VCaP (cell line): Measurements from ENCODE around the gene KAZN.

Source experiments
- H3K27ac ChIP-seq: fragments of 450-650 bp; 2 replicates; pipeline ENCODE4 v1.5.1; 2017
- TF ChIP-seq, protein P1 (sequence below): fragments of 450-650 bp; conservative IDR thresholded peaks from 2 replicates; pipeline ENCODE4 v1.5.1; 2017; ENCODE audit warnings: mild to moderate bottlenecking, moderate library complexity

The KAZN gene

DNA sequence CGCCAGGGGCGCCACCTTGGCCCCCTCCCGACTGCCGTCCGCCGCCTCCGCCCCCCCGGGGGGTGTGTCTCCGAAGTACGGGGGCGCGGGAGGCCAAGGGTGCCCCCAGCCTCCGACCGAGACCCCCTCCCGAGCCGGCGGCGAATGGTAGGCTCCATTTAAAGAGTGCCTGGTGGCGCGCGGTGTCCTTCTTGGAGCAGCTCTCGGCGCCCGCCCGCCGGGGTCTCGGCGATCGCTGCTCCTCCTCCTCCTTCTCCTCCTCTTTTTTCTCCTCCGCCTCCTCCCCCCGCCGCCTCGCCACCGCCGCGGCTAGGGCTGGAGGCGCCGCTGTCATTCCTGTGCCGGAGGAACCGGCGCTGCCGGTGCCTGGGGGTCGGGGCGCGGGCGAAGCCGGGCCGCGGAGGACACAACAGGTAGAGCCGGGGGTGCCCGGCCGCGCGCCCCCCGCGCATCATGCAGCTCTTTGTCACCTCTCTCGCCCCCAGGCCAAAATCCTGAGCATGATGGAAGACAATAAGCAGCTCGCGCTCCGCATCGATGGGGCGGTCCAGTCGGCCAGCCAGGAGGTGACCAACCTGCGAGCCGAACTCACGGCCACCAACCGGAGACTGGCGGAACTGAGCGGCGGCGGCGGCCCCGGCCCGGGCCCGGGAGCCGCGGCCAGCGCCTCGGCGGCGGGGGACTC is at the start of gene KAZN:
Gene KAZN, plus strand, starts transcription at position 188 of the 685 bp plus-strand sequence.
- TF ChIP-seq, protein P1, sequence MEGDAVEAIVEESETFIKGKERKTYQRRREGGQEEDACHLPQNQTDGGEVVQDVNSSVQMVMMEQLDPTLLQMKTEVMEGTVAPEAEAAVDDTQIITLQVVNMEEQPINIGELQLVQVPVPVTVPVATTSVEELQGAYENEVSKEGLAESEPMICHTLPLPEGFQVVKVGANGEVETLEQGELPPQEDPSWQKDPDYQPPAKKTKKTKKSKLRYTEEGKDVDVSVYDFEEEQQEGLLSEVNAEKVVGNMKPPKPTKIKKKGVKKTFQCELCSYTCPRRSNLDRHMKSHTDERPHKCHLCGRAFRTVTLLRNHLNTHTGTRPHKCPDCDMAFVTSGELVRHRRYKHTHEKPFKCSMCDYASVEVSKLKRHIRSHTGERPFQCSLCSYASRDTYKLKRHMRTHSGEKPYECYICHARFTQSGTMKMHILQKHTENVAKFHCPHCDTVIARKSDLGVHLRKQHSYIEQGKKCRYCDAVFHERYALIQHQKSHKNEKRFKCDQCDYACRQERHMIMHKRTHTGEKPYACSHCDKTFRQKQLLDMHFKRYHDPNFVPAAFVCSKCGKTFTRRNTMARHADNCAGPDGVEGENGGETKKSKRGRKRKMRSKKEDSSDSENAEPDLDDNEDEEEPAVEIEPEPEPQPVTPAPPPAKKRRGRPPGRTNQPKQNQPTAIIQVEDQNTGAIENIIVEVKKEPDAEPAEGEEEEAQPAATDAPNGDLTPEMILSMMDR = peak; percentile 53; the same call in 1 of the 2 replicates
- H3K27ac ChIP-seq = peak within 1 kb of the TSS; percentile 86

DNA sequence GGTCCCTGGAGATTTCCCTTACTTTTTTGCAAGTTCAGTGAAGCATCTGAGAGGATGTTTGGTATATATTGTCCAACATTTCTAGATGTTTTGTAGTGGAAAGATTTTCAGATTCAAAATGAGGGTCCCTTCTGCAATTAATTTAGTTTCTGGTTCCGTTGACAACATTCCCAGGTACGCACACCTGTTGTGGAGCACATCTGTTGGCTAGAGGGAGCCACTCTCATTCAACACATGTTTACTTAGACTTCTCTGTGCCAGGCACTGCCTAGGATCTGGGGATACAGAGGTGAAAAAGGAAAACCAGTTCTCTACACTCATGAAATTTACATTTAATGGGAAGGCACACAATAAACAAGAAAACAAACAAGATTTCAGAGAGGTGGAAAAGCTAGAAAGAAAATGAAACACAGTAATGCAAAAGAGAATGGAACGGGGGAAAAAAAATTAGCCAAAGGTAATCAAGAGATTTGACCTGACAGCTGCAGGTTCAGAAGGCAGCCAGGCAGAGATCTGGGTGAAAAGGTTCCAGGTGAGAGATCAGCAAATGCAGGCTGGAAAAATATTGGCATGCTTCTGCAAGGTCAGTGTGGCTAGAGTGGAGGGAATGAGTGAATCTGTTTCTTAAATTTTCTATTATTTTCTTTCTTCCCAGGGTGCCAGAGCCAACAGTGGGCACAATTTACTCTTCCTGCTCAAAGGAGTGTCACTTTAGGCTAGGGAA is 48.4 kb upstream of the KAZN start:
- TF ChIP-seq, protein P1 = peak; percentile 19; the same call in 1 of the 2 replicates

DNA sequence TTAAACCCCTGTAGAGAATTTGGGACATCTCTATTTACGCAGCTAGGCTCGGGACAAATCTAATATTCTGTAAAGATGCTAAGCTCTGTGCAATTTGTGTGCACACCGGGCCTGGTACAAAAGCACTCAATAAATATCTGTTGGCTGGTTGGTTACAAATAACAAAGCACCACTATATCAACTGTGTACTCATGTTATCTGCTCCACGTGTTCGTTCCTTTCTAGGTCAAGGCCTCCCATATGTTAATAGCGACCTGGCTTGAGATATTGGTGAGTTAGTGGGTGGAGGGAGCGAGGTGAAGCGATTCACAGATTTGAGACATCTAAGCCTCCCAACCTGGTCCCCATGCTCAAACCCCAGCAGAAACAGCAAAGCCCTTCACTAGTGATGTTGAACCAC is 47.1 kb upstream of the KAZN start:
- TF ChIP-seq, protein P1 = no peak
- H3K27ac ChIP-seq = no peak overlapping the region

More for the DNA sequence above, 48.4 kb upstream of the KAZN start:
- no peak overlapping the region for H3K27ac ChIP-seq

DNA sequence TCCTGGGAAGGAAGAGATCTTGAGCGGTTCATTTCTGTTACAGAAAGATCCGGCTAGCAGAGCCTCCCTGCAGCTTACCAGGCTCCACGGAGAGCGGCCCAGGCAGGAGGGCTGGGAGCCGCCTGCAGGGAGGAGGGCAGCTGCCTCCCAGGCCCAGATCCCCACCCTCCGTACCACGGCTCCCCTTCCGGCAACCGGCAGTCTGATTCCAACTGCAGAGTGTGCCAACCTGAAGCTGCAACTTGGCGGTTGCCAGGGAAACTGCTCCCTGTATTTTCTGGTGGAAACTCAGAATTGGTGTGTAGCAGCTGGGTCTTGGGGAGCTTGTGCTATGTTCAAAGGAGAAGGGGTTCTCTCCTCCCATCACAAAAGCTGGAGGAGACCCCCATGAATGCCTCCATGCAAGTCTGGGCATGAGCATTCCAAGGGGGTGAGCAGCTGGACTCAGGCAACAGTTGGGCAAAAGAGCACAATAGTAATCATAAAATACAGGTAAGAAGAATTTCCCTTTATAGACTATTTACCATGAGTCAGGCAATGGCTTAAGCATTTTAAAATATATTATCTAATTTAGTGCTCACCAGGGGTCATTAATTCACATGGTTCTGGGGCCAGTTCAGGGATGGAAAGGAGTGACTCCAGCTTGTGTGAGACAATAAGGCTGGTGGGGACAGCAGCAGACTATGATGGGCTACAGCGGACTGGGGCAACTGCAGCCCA is 46.1 kb upstream of the KAZN start:
- no peak overlapping the region for H3K27ac ChIP-seq
- TF ChIP-seq, protein P1 = no peak

DNA sequence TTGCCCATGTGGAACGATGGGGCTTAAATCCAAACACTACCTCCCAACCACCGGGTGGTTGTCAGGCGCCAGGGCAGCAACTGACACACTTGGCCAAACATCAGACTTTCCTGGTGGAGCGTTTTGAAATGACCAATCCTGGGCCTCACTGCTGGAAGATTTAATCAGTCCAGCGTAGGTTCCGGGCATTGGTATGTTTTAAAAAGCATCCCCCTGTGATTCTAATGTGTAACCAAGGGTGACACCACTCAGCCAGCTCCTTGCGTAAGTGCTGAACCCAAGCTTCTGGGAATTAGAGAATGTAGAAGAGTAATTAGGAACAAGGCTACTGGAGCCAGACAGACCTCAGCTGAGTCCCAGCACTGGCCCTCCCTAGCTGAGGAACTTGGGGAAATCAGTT is 44.8 kb upstream of the KAZN start:
- TF ChIP-seq, protein P1 = no peak
- no peak overlapping the region for H3K27ac ChIP-seq

DNA sequence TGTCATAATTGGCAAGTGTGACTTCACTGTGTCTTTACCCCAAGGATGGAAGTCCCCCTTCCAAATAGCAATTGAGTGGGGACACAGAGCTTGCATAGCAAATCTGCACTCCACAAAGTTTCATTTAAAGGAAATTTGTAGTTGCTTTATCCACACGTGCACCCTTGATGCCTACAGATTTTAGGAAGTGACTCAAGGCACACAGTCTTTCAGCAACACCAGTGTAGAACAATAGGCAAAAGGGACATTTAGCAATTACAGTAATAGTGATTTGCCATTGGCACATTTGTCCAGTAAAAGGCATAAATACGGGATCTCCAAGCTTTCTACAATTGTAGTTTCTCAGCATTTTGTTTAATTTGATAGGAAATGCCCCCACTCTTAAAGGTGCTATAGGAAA is 43.4 kb upstream of the KAZN start:
- TF ChIP-seq, protein P1 = no peak
- no peak overlapping the region for H3K27ac ChIP-seq
